Measurements from ENCODE around the gene PDSS2.

Gene PDSS2

GRCh38 chr6:107128175-107128574, 331.2 kb downstream of the PDSS2 start:
- H3K9me2 ChIP-seq (replicated peaks; ENCODE audit: insufficient read depth, low read length) = no peaks in the 10 kb centered on the region
- H3K27me3 ChIP-seq (ENCODE audit: low read length) = no peaks in the 10 kb centered on the region
- no peak for TF ChIP-seq CTCF (IDR thresholded peaks at IDR 0.05; ENCODE audit: insufficient read depth, low read length, poor library complexity, severe bottlenecking)
- TF ChIP-seq EZH2phosphoT487 (conservative IDR thresholded peaks at IDR 0.05; ENCODE audit: low read length) = no peak
- no peak overlapping the region for H3K9ac ChIP-seq (ENCODE audit: low read length)
- no peaks in the 10 kb centered on the region for H3F3A ChIP-seq (ENCODE audit: insufficient read depth)
- H3K4me3 ChIP-seq (ENCODE audit: insufficient read depth, low read length, poor library complexity, severe bottlenecking) = no peak overlapping the region
- H3K9me3 ChIP-seq (ENCODE audit: insufficient read depth, low read length) = no peaks in the 10 kb centered on the region
- no peak overlapping the region for H2AFZ ChIP-seq (ENCODE audit: low read depth, low read length, severe bottlenecking)
- no peaks in the 10 kb centered on the region for H4K20me1 ChIP-seq (ENCODE audit: low read depth, low read length)
- no peaks in the 10 kb centered on the region for H3K79me2 ChIP-seq (ENCODE audit: insufficient read depth, low read length)
- H3K36me3 ChIP-seq (ENCODE audit: low read length) = no peaks in the 10 kb centered on the region
- no peak overlapping the region for H3K27ac ChIP-seq (ENCODE audit: low read depth, low read length)
- no peak overlapping the region for H3K4me2 ChIP-seq (ENCODE audit: low read depth, low read length, poor library complexity, severe bottlenecking)

GRCh38 chr6:107125771-107126170, 333.6 kb downstream of the PDSS2 start:
- H3K79me2 ChIP-seq (ENCODE audit: insufficient read depth, low read length) = no peaks in the 10 kb centered on the region
- no peak overlapping the region for H3K27ac ChIP-seq (ENCODE audit: low read depth, low read length)

GRCh38 chr6:107124934-107125348, 334.4 kb downstream of the PDSS2 start:
- no peaks in the 10 kb centered on the region for H4K20me1 ChIP-seq (ENCODE audit: low read depth, low read length)
- H3K9ac ChIP-seq (ENCODE audit: low read length) = no peak overlapping the region
- no peaks in the 10 kb centered on the region for H3K9me3 ChIP-seq (ENCODE audit: insufficient read depth, low read length)
- H3F3A ChIP-seq (ENCODE audit: insufficient read depth) = no peaks in the 10 kb centered on the region
- TF ChIP-seq EZH2phosphoT487 (conservative IDR thresholded peaks at IDR 0.05; ENCODE audit: low read length) = no peak
- no peak for TF ChIP-seq CTCF (IDR thresholded peaks at IDR 0.05; ENCODE audit: insufficient read depth, low read length, poor library complexity, severe bottlenecking)
- no peak overlapping the region for H3K4me3 ChIP-seq (ENCODE audit: insufficient read depth, low read length, poor library complexity, severe bottlenecking)
- no peaks in the 10 kb centered on the region for H3K9me2 ChIP-seq (replicated peaks; ENCODE audit: insufficient read depth, low read length)
- H3K27me3 ChIP-seq (ENCODE audit: low read length) = no peaks in the 10 kb centered on the region
- H2AFZ ChIP-seq (ENCODE audit: low read depth, low read length, severe bottlenecking) = no peak overlapping the region
- no peaks in the 10 kb centered on the region for H3K79me2 ChIP-seq (ENCODE audit: insufficient read depth, low read length)
- H3K27ac ChIP-seq (ENCODE audit: low read depth, low read length) = no peak overlapping the region
- H3K4me2 ChIP-seq (ENCODE audit: low read depth, low read length, poor library complexity, severe bottlenecking) = no peak overlapping the region
- H3K36me3 ChIP-seq (ENCODE audit: low read length) = no peaks in the 10 kb centered on the region

More at GRCh38 chr6:107125771-107126170, 333.6 kb downstream of the PDSS2 start:
- Histone ChIP-seq H3K4me3 (ENCODE audit: insufficient read depth, low read length, poor library complexity, severe bottlenecking) (no peak overlapping the region), H3F3A (ENCODE audit: insufficient read depth) (no peaks in the 10 kb centered on the region), H3K27me3 (ENCODE audit: low read length) (no peaks in the 10 kb centered on the region), H3K9ac (ENCODE audit: low read length) (no peak overlapping the region), H3K36me3 (ENCODE audit: low read length) (no peaks in the 10 kb centered on the region), H4K20me1 (ENCODE audit: low read depth, low read length) (no peaks in the 10 kb centered on the region), H3K4me2 (ENCODE audit: low read depth, low read length, poor library complexity, severe bottlenecking) (no peak overlapping the region), H2AFZ (ENCODE audit: low read depth, low read length, severe bottlenecking) (no peak overlapping the region), H3K9me3 (ENCODE audit: insufficient read depth, low read length) (no peaks in the 10 kb centered on the region), H3K9me2 (replicated peaks; ENCODE audit: insufficient read depth, low read length) (no peaks in the 10 kb centered on the region)
- TF ChIP-seq CTCF (IDR thresholded peaks at IDR 0.05; ENCODE audit: insufficient read depth, low read length, poor library complexity, severe bottlenecking) (no peak), EZH2phosphoT487 (conservative IDR thresholded peaks at IDR 0.05; ENCODE audit: low read length) (no peak)

All from SU-DHL-6 (cell line).